Stimulated activated naive CD8-positive, alpha-beta T cell treated with anti-CD3 and anti-CD28 coated beads, Interleukin-15, Interleukin-2, amounts not matched to agents 100 ng/mL and 50 ng/mL, for 24 hours (primary cell): ENCODE results near the gene ARHGAP40.

Experiments used
- H3K27ac Mint-ChIP-seq: one replicate; pipeline ENCODE4 v1.8.0; 2021; ENCODE audit warnings: mild to moderate bottlenecking, mixed read lengths
- H3K27me3 Mint-ChIP-seq: one replicate; pipeline ENCODE4 v1.8.0; 2021; ENCODE audit warnings: mixed read lengths
- H3K36me3 Mint-ChIP-seq: one replicate; pipeline ENCODE4 v1.8.0; 2021; ENCODE audit warnings: low read depth, mixed read lengths
- H3K4me1 Mint-ChIP-seq: one replicate; pipeline ENCODE4 v1.8.0; 2021; ENCODE audit warnings: low read depth, mixed read lengths
- H3K4me3 Mint-ChIP-seq: one replicate; pipeline ENCODE4 v1.8.0; 2021; ENCODE audit warnings: mild to moderate bottlenecking, mixed read lengths
- H3K9me3 Mint-ChIP-seq: one replicate; pipeline ENCODE4 v1.8.0; 2021; ENCODE audit warnings: mixed read lengths

Gene ARHGAP40

GRCh38 chr20:38599410-38599882, 2.2 kb upstream of the ARHGAP40 start:
- Mint-ChIP-seq H3K36me3 (no peaks in the 10 kb centered on the region), H3K27ac (no peak overlapping the region), H3K27me3 (peaks cover 51% of the 10 kb centered on the region), H3K4me3 (no peak overlapping the region), H3K4me1 (peaks cover 6% of the 10 kb centered on the region), H3K9me3 (no peaks in the 10 kb centered on the region)

DNA sequence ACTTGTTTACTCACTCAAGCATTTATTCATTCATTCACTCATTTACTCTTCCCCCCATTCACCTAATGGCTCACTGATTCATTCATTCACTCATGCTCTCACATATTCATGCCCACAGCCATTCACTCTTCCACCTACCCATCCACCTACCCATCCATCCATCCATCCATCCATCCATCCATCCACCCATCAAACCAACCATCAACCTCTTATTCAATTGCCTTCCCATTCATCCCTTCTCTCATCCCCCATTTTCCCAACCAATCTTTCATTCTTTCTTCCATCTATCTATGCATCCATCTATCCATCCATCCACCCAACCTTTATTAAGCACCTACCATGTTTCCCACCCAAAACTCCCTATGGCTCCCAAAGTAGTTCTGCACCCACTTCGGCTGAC, 1.6 kb upstream of the ARHGAP40 start:
- Mint-ChIP-seq H3K4me1 (peaks cover 6% of the 10 kb centered on the region), H3K27me3 (peaks cover 55% of the 10 kb centered on the region), H3K4me3 (no peak overlapping the region), H3K27ac (no peak overlapping the region), H3K9me3 (no peaks in the 10 kb centered on the region), H3K36me3 (no peaks in the 10 kb centered on the region)

- H3K4me3 Mint-ChIP-seq: no peak overlapping the region
Measured at GRCh38 chr20:38602185-38602581, 574 bp downstream of the ARHGAP40 start.

DNA sequence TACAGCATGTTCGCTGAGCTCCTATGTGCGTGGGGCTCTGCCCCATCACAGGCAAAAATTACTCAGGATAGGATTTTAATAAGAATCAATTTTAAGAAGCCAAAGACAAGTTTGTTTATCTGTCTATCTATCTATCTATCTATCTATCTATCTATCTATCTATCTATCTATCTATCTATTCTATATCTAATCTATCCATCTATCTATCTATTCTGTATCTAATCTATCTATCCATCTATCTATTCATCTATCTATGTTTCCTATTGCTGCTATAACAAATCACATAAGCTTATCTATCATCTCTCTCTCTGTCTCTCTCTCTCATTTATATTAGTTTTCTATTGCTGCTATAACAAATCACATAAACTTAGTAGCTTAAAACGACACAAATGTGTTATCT, 1.7 kb downstream of the ARHGAP40 start:
- Mint-ChIP-seq H3K36me3 (no peaks in the 10 kb centered on the region), H3K9me3 (no peaks in the 10 kb centered on the region), H3K4me1 (peaks cover 6% of the 10 kb centered on the region), H3K27ac (no peak overlapping the region), H3K27me3 (peaks cover 62% of the 10 kb centered on the region), H3K4me3 (no peak overlapping the region)

More at GRCh38 chr20:38602185-38602581, 574 bp downstream of the ARHGAP40 start:
- Mint-ChIP-seq H3K27ac (no peak overlapping the region), H3K9me3 (no peaks in the 10 kb centered on the region), H3K36me3 (no peaks in the 10 kb centered on the region), H3K27me3 (peaks cover 62% of the 10 kb centered on the region), H3K4me1 (peaks cover 6% of the 10 kb centered on the region)

DNA sequence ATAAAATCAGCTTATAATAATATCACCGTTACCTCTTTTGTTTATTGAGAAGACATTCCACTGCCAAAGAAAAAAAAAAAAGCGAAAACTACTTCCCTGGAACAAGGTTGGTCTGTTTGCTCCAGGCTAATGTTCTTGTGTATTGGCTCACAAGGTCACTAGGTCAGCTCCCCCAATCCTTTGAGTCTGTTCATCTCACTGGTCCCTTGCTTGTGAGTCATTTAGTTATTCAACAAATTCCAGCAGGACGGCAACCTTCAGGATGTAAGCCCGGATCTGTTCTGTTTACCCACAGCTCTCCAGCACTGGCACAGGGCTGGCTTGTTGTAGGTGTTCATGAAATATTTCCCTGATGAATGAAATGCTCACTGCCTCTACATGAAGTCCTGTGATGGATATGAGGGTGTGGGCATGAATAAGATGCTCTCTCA, 3.3 kb downstream of the ARHGAP40 start:
- peaks cover 6% of the 10 kb centered on the region for H3K4me1 Mint-ChIP-seq
- no peaks in the 10 kb centered on the region for H3K36me3 Mint-ChIP-seq
- no peak overlapping the region for H3K4me3 Mint-ChIP-seq
- no peak overlapping the region for H3K27ac Mint-ChIP-seq
- peaks cover 63% of the 10 kb centered on the region for H3K27me3 Mint-ChIP-seq
- H3K9me3 Mint-ChIP-seq: no peaks in the 10 kb centered on the region

DNA sequence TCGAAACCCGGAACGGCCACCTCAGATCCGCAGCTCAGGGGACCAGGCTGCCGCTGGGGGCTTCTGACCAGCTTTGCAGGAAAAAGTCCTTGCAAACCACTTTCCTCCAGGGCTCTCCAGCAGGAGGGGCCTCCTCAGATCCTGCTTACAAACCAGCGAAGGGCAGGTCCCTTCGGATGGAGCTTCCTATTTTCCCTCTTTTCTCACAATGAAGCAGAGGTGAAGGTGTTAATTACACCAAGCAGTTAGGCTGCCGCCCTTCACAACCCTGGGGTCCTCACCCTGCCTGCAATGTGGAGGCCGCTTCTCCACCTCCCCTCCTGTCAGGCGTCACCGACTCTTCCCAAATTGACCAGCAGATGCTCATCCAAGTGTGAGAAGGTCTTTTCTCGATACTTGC, 5.7 kb downstream of the ARHGAP40 start:
- Mint-ChIP-seq H3K9me3 (no peaks in the 10 kb centered on the region), H3K4me1 (no peaks in the 10 kb centered on the region), H3K4me3 (no peak overlapping the region), H3K36me3 (no peaks in the 10 kb centered on the region), H3K27ac (no peak overlapping the region), H3K27me3 (peaks cover 48% of the 10 kb centered on the region)

DNA sequence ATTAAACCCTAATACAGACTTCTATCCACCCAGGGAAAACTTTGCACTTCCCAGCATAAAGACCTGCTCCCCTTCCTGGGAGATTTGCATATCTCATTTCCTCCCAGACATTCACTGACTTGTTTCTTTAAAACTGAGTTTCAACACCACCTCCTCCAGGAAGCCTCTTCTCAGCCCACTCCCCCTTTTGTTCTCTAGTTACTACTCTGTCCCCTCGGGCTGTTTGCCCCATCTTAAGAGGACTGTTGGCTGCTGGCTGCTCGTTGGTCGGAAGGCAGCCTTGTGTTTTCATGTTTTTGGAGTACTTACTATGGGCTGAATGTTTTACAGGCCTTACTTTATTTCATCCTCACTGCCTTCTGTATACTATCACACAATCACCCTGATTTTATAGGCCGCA, 6.6 kb downstream of the ARHGAP40 start:
- Mint-ChIP-seq H3K27me3 (peaks cover 47% of the 10 kb centered on the region), H3K9me3 (no peaks in the 10 kb centered on the region), H3K4me3 (no peak overlapping the region), H3K4me1 (no peaks in the 10 kb centered on the region), H3K27ac (no peak overlapping the region), H3K36me3 (no peaks in the 10 kb centered on the region)

GRCh38 chr20:38609815-38610214, 8.2 kb downstream of the ARHGAP40 start:
- H3K4me3 Mint-ChIP-seq: no peak overlapping the region
- no peak overlapping the region for H3K27ac Mint-ChIP-seq
- no peaks in the 10 kb centered on the region for H3K36me3 Mint-ChIP-seq
- H3K4me1 Mint-ChIP-seq: no peaks in the 10 kb centered on the region
- no peaks in the 10 kb centered on the region for H3K9me3 Mint-ChIP-seq
- H3K27me3 Mint-ChIP-seq: peaks cover 39% of the 10 kb centered on the region

GRCh38 chr20:38610521-38610920, 8.9 kb downstream of the ARHGAP40 start:
- no peaks in the 10 kb centered on the region for H3K9me3 Mint-ChIP-seq
- H3K4me1 Mint-ChIP-seq: no peaks in the 10 kb centered on the region
- H3K27me3 Mint-ChIP-seq: peaks cover 35% of the 10 kb centered on the region
- no peaks in the 10 kb centered on the region for H3K36me3 Mint-ChIP-seq
- no peak overlapping the region for H3K4me3 Mint-ChIP-seq
- no peak overlapping the region for H3K27ac Mint-ChIP-seq

- H3K4me3 Mint-ChIP-seq: no peak overlapping the region
- H3K36me3 Mint-ChIP-seq: no peaks in the 10 kb centered on the region
- no peaks in the 10 kb centered on the region for H3K9me3 Mint-ChIP-seq
- peaks cover 21% of the 10 kb centered on the region for H3K27me3 Mint-ChIP-seq
- no peaks in the 10 kb centered on the region for H3K4me1 Mint-ChIP-seq
- no peak overlapping the region for H3K27ac Mint-ChIP-seq
Measured at GRCh38 chr20:38612751-38613515, 11.3 kb downstream of the ARHGAP40 start.

DNA sequence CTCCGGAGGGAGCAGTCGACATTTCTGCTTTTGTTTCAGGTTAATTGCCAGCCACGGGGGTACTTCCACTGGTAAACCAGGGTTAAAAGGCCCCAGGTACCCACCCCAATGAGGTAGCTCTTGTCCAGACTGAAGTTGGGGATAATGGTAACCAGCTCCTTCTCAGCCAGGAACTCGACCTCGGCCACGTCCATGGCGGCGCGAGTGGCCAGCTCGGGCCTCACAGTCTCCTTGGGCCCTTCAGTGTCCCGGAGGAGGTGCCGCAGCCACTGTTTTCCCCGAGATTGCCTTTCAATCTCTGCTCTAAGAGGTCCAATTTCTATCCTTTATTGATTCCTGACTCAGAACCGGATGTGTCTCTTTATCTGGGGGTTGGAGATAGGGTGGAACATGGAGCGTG, 13.7 kb downstream of the ARHGAP40 start:
- Mint-ChIP-seq H3K4me3 (no peak overlapping the region), H3K27ac (no peak overlapping the region), H3K36me3 (no peaks in the 10 kb centered on the region), H3K4me1 (no peaks in the 10 kb centered on the region), H3K9me3 (no peaks in the 10 kb centered on the region), H3K27me3 (peaks cover 24% of the 10 kb centered on the region)

DNA sequence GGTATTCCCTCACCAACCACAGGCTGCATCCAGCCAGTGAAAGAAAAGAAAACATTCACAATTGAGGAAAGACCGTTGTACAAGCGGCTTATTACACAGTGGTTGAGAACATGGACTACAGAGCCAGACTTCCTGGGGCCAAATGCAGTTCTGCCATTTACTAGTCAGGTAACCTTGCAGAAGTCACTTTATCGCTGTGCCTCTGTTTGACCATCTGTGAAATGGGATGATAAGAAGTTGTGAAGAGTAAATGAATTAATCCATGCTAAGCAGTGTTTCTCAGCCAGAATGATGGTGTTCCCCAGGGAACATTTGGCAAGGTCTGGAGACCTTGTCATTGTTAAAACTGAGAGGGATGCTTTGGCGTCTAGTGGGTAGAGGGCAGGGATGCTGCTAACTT, 14.8 kb downstream of the ARHGAP40 start:
- H3K4me3 Mint-ChIP-seq: no peak overlapping the region
- no peak overlapping the region for H3K27ac Mint-ChIP-seq
- no peaks in the 10 kb centered on the region for H3K36me3 Mint-ChIP-seq
- H3K27me3 Mint-ChIP-seq: peaks cover 29% of the 10 kb centered on the region
- H3K4me1 Mint-ChIP-seq: no peaks in the 10 kb centered on the region
- H3K9me3 Mint-ChIP-seq: no peaks in the 10 kb centered on the region

DNA sequence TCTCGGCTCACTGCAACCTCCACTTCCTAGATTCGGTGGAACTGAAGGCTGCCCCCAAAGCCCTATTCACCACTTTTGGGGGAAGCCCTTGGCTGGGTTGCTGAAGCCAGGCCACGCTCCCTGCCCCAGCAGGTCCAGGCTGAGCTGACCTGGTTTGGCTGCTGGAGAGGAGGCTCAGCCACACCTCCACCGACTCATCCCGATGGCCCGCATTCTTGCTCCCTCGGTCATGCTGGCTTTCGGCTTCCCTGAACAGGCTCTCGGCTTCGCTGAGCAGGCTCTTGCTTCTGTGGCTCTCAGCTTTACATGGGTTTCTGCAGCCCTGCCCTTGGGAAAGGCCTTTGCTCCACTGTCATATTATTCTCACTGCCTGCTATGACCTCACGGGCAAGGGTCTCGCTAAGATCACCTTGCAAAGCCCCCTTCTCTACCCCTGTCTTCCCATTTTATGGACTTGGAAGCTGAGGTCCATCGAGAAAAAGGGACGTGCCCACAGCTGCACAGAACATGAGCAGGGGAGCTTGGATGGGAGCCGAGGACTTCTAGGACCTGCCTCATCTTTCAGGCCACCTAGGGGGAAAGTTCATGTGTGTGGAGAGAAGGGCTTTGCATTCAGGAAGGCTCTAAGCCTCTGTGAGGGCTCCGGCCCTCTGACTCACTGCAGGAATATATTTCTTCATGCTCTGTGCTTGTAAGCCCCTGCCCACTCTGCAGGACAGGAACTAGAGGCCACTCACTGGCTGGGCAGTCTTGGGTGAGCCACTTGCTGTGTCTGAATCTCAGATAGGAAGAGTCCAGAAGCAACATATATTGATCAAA, 15.6 kb downstream of the ARHGAP40 start:
- no peak overlapping the region for H3K27ac Mint-ChIP-seq
- no peaks in the 10 kb centered on the region for H3K4me1 Mint-ChIP-seq
- no peak overlapping the region for H3K4me3 Mint-ChIP-seq
- H3K9me3 Mint-ChIP-seq: no peaks in the 10 kb centered on the region
- H3K27me3 Mint-ChIP-seq: peaks cover 29% of the 10 kb centered on the region
- H3K36me3 Mint-ChIP-seq: no peaks in the 10 kb centered on the region

DNA sequence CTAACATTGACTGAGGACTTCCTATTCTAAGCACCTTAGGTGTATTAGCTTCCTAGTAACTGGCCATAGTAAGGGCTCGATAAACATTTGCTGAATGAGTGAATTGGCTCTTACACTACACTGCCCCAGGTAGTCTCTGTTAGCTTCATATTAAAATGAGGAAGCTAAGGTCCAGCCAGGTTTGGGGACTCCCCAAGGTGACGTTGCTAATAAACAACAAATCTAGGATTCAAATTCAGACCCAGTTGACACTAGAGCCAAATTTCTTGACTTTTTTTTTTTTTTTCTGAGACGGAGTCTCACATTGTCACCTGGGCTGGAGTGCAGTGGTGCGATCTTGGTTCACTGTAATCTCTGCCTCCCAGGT, 16.2 kb downstream of the ARHGAP40 start:
- Mint-ChIP-seq H3K4me3 (no peak overlapping the region), H3K27ac (no peak overlapping the region), H3K4me1 (no peaks in the 10 kb centered on the region), H3K9me3 (no peaks in the 10 kb centered on the region), H3K36me3 (no peaks in the 10 kb centered on the region), H3K27me3 (peaks cover 24% of the 10 kb centered on the region)

DNA sequence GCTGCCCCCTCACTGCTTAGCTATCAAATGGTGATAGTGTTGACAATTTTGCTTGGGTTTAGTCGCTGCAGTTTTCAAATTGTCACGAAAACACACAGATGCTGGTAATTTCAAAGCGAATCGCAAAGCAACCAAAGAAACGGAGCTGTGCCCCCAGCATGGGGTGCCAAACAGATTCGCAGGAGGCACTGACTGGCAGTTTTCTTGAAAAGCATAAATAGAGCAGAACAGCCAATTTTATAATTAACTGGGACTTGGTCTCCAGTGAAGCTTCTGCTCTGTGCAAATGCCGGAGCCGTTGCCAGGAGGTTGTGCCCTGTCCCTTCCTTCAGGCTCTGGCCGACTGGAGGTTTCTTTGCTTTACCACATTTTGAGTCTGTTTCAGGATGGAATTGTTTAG, 18.8 kb downstream of the ARHGAP40 start:
- no peak overlapping the region for H3K4me3 Mint-ChIP-seq
- peaks cover 18% of the 10 kb centered on the region for H3K27me3 Mint-ChIP-seq
- H3K4me1 Mint-ChIP-seq: no peaks in the 10 kb centered on the region
- H3K9me3 Mint-ChIP-seq: no peaks in the 10 kb centered on the region
- no peak overlapping the region for H3K27ac Mint-ChIP-seq
- H3K36me3 Mint-ChIP-seq: no peaks in the 10 kb centered on the region
